ENCODE measurements around the gene DERL3.
A peak's percentile ranks its signal among the peaks of the same experiment; 100 is the strongest.
"Not testable (repeated sequence)": the region's sequence is repeated elsewhere in the genome, so short reads cannot be mapped to it uniquely, and the experiment has no call there.

Gene DERL3

DNA sequence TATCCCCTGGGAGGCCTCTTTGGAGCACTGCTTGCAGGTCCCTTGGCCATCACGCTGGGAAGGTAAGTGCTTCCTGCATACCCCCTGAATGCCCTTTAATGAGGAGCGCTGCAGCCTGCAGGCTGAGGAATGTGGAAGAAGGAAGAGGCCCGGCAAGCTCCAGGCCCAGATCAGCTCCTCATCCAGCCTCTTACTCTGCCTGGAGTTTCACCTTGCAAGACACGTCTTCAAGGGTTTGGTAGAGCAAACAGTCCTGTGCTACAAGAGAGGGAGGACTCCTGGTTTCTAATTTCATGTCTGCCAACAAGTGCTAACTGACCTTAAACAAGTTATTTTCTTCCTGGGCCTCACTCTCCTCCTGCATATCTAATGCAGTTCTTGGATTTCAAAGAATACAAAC, 29.8 kb upstream of the DERL3 start:
- H3K4me2 ChIP-seq, result no peak overlapping the region
- H3K79me2 ChIP-seq (ENCODE audit: insufficient read depth, low read depth), result no peaks in the 10 kb centered on the region
- no peak overlapping the region for H2AFZ ChIP-seq (ENCODE audit: low read depth)
- no peak overlapping the region for H3K9ac ChIP-seq
- no peaks in the 10 kb centered on the region for H3K27me3 ChIP-seq (ENCODE audit: insufficient read depth, low read depth)
- TF ChIP-seq, protein P1, sequence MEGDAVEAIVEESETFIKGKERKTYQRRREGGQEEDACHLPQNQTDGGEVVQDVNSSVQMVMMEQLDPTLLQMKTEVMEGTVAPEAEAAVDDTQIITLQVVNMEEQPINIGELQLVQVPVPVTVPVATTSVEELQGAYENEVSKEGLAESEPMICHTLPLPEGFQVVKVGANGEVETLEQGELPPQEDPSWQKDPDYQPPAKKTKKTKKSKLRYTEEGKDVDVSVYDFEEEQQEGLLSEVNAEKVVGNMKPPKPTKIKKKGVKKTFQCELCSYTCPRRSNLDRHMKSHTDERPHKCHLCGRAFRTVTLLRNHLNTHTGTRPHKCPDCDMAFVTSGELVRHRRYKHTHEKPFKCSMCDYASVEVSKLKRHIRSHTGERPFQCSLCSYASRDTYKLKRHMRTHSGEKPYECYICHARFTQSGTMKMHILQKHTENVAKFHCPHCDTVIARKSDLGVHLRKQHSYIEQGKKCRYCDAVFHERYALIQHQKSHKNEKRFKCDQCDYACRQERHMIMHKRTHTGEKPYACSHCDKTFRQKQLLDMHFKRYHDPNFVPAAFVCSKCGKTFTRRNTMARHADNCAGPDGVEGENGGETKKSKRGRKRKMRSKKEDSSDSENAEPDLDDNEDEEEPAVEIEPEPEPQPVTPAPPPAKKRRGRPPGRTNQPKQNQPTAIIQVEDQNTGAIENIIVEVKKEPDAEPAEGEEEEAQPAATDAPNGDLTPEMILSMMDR (conservative IDR thresholded peaks at IDR 0.05; ENCODE audit: low read depth, low read length), result no peak
- H3K36me3 ChIP-seq (ENCODE audit: insufficient read depth), result no peaks in the 10 kb centered on the region; the same call in 1 of the 2 replicates
- H3K4me3 ChIP-seq (IDR thresholded peaks at IDR 0.05; ENCODE audit: insufficient read depth, low read depth, low read length), result no peak overlapping the region
- no peak overlapping the region for H3K27ac ChIP-seq
- no peaks in the 10 kb centered on the region for H4K20me1 ChIP-seq (ENCODE audit: insufficient read depth)
- no peaks in the 10 kb centered on the region for H3K4me1 ChIP-seq (ENCODE audit: low read depth, poor library complexity, severe bottlenecking)

DNA sequence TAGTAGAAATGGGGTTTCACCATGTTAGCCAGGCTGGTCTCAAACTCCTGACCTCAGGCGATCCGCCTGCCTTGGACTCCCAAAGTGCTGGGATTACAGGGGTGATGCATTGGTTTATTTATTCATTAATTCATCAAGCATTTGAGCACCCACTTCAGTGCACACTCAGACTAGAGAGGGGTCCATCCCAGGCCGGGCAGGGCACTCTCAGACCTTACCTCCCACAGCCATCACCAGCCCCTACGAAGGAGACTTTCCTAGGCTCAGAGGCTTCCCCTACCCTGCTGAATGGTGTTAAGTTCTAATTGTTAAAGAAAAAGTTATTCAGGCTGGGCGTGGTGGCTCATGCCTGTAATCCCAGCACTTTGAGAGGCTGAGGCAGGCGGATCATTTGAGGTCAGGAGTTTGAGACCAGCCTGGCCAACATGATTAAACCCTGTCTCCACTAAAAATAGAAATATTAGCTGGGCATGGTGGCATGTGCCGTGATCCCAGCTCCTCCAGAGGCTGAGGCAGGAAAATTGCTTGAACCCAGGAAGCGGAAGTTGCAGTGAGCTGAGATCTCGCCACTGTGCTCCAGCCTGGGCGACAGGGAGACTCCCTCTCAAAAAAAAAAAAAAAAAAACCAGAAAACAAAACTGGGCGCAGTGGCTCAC, 25.8 kb upstream of the DERL3 start:
- not testable (repeated sequence) for H3K4me2 ChIP-seq; H3K4me1 ChIP-seq (ENCODE audit: low read depth, poor library complexity, severe bottlenecking); H3K27ac ChIP-seq; H3K36me3 ChIP-seq (ENCODE audit: insufficient read depth); H3K4me3 ChIP-seq (IDR thresholded peaks at IDR 0.05; ENCODE audit: insufficient read depth, low read depth, low read length); H3K79me2 ChIP-seq (ENCODE audit: insufficient read depth, low read depth); H4K20me1 ChIP-seq (ENCODE audit: insufficient read depth); H3K27me3 ChIP-seq (ENCODE audit: insufficient read depth, low read depth); H3K9ac ChIP-seq; H2AFZ ChIP-seq (ENCODE audit: low read depth)

- Histone ChIP-seq H3K4me3 (IDR thresholded peaks at IDR 0.05; ENCODE audit: insufficient read depth, low read depth, low read length) (no peak overlapping the region), H3K79me2 (ENCODE audit: insufficient read depth, low read depth) (no peaks in the 10 kb centered on the region; the same call in 1 of the 2 replicates), H3K27ac (no peak overlapping the region), H4K20me1 (ENCODE audit: insufficient read depth) (no peaks in the 10 kb centered on the region), H3K4me1 (ENCODE audit: low read depth, poor library complexity, severe bottlenecking) (peaks cover 14% of the 10 kb centered on the region), H3K4me2 (no peak overlapping the region), H3K27me3 (ENCODE audit: insufficient read depth, low read depth) (no peaks in the 10 kb centered on the region), H2AFZ (ENCODE audit: low read depth) (no peak overlapping the region), H3K36me3 (ENCODE audit: insufficient read depth) (no peaks in the 10 kb centered on the region), H3K9ac (no peak overlapping the region)
- TF ChIP-seq, protein P1 (conservative IDR thresholded peaks at IDR 0.05; ENCODE audit: low read depth, low read length), result peak; percentile 73
Measured at GRCh38 chr22:23862103-23862502, 23.3 kb upstream of the DERL3 start.

- H3K4me1 ChIP-seq (ENCODE audit: low read depth, poor library complexity, severe bottlenecking), result peaks cover 19% of the 10 kb centered on the region
- not testable (repeated sequence) for H3K4me3 ChIP-seq (IDR thresholded peaks at IDR 0.05; ENCODE audit: insufficient read depth, low read depth, low read length); H3K27ac ChIP-seq; H3K79me2 ChIP-seq (ENCODE audit: insufficient read depth, low read depth); H2AFZ ChIP-seq (ENCODE audit: low read depth); H3K4me2 ChIP-seq; H3K9ac ChIP-seq; H4K20me1 ChIP-seq (ENCODE audit: insufficient read depth); H3K36me3 ChIP-seq (ENCODE audit: insufficient read depth); H3K27me3 ChIP-seq (ENCODE audit: insufficient read depth, low read depth)
Measured at GRCh38 chr22:23860187-23860586, 21.4 kb upstream of the DERL3 start.

DNA sequence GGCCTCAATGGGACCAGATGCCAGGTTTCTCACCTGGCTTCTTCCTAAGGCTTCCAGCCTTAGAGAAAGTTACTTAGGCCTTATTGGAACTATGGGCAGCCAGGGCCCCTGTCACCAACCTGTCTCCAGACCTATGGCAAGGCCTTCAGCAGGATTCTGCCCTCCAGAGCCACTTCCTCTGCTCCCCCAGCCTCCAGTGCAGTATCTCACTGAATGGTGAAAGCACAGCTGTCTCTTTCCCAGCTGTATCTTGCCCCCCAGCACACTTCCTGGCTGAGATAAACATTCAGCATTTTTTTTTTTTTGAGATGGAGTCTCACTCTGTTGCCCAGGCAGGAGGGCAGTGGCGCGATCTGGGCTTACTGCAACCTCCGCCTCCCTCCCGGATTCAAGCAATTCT, 20.4 kb upstream of the DERL3 start:
- Histone ChIP-seq H3K9ac (no peak overlapping the region), H3K27ac (no peak overlapping the region), H3K27me3 (ENCODE audit: insufficient read depth, low read depth) (no peaks in the 10 kb centered on the region), H3K36me3 (ENCODE audit: insufficient read depth) (no peaks in the 10 kb centered on the region), H4K20me1 (ENCODE audit: insufficient read depth) (no peaks in the 10 kb centered on the region), H3K4me1 (ENCODE audit: low read depth, poor library complexity, severe bottlenecking) (peaks cover 19% of the 10 kb centered on the region), H3K79me2 (ENCODE audit: insufficient read depth, low read depth) (no peaks in the 10 kb centered on the region; the same call in 1 of the 2 replicates), H3K4me2 (0 out of 2 replicates have a peak overlapping the region, but pooled peaks have one; percentile 67), H2AFZ (ENCODE audit: low read depth) (no peak overlapping the region), H3K4me3 (IDR thresholded peaks at IDR 0.05; ENCODE audit: insufficient read depth, low read depth, low read length) (no peak overlapping the region)
- TF ChIP-seq, protein P1 (conservative IDR thresholded peaks at IDR 0.05; ENCODE audit: low read depth, low read length), result no peak

All from KMS-11 (cell line).